Measurements from ENCODE around the gene TCF7. TPM values are rescaled to one million over a fixed set of nuclear protein-coding genes. Genes with fewer than 3 reads are reported as not detected.

Gene TCF7
- polyA plus RNA-seq, 3 donors = 1.7 to 4.7 (median 4.1) TPM

GRCh38 chr5:134086943-134087305 is 27.6 kb upstream of the TCF7 start:
- no peak overlapping the region for H3K27ac ChIP-seq (ENCODE audit: low read depth, low read length)
- WGBS, 3 donors = 83 to 93% (median 92%) methylated on average over 12 of the region's 12 CpGs

DNA sequence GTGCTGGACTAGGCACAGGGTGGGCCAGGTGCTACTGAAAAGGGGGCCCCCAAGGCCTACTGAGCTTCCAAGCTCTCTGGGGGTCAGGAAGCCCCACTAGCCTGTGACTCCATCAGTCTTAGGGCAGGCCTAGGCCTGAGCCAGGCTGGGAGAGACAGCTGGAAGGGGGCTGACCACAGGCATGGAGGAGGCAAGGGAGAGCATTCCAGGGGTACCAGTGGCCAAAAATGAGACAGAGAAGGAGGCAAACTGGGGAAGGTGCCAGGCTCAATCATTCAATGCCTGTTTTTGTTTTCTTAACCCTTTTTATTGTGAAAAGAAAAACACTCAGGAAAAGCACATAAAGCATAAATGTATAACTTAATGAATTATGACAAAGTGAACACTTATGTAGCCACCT is 26.2 kb upstream of the TCF7 start:
- H3K27ac ChIP-seq (ENCODE audit: low read depth, low read length) = no peak overlapping the region

- 93% methylated on average over 5 of the region's 5 CpGs for WGBS, 3 donors
- H3K27ac ChIP-seq (ENCODE audit: low read depth, low read length) = no peak overlapping the region
Observed at GRCh38 chr5:134088994-134089560, 25.4 kb upstream of the TCF7 start.

DNA sequence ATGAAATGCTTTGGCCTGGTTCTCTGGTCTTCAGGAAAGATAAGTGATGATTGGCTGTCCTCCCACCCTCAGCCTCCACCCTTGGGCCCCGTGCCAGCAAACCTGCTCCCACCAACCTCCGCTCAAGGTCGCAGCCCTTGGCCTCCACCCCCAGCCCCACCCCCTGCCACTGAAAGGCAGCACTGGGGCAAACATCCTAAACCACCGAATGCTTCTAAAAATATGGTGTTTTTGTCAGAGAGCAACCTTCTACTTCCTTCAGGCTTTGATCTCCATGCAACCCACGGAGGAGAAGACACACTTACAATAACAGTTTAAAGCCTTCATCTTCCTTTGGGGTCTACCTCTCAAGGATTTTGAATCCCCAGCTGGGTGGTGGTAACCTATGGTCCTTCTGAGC is 24.0 kb upstream of the TCF7 start:
- H3K27ac ChIP-seq (ENCODE audit: low read depth, low read length) = no peak overlapping the region
- WGBS, 3 donors = 36 to 59% (median 51%) methylated on average over 5 of the region's 5 CpGs

DNA sequence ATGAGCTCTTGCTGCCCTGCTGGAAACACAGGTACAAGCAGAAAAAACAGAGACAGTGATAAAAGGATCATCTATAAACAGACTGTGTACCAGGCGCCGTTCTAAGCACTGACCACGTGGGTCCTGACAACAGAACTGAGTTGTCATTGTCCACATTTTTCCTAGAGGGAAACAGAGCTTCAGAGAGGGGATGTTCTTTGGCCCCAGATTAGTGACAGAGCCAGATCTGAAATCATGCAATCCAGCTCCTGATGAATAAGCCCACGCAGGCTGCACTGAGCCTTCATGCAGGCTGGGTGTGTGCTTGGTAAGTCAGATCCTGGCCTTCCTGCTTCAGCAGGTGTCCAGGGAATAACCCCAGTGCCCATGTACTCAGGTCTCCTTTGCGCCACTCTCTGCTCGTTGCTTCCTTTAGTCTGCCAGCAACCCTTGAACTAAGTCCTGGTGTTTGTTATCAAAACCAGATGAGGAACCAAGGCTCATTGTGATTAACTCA is 22.8 kb upstream of the TCF7 start:
- H3K27ac ChIP-seq (ENCODE audit: low read depth, low read length) = no peak overlapping the region
- 61 to 74% (median 63%) methylated on average over 6 of the region's 6 CpGs for WGBS, 3 donors

DNA sequence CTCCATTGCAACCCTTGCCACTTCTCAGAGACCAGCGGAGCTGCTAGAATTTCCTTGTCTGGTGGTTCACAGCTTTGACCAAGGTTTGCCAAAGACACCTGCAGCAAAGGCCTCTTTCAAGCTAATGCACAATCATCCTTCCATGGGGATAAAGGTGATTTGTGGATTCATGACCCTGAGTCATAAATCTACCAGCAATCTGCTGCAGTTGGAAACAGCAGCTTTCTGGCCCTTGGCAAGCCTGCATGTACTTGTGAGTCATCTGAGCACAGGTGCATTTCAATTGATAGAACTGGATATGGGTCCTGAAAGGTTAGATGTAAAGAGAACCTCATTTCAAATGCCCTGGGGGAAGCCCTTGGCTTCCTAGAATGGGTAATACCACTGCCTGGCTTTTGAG is 21.6 kb upstream of the TCF7 start:
- WGBS, 3 donors = 21 to 97% (median 95%) methylated on average over 1 of the region's 1 CpG
- no peak overlapping the region for H3K27ac ChIP-seq (ENCODE audit: low read depth, low read length)

GRCh38 chr5:134093351-134093750 is 21.1 kb upstream of the TCF7 start:
- WGBS, 3 donors = 93 to 99% (median 97%) methylated on average over 5 of the region's 5 CpGs
- H3K27ac ChIP-seq (ENCODE audit: low read depth, low read length) = no peak overlapping the region

DNA sequence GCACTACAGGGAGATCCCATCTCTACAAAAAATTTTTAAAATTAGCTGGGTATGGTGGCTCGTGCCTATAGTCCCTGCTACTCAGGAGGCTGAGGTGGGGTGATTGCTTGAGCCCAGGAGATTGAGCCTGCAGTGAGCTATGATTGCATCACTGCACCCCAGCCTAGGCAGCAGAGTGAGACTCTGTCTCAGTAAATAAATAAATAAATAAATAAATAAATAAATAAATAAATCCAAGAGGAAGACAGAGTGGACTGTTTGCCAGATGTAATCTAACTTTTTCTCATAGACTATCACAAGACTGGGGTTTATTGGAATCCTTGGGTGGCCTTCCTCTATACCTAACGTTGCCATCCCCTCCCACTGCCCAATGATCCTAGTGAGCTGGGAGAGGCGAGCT is 19.2 kb upstream of the TCF7 start:
- WGBS, 3 donors = 75 to 85% (median 83%) methylated on average over 3 of the region's 3 CpGs
- H3K27ac ChIP-seq (ENCODE audit: low read depth, low read length) = no peak overlapping the region

- no peak overlapping the region for H3K27ac ChIP-seq (ENCODE audit: low read depth, low read length)
- WGBS, 3 donors = 54 to 78% (median 60%) methylated on average over 15 of the region's 15 CpGs
Observed at GRCh38 chr5:134095887-134096589, 18.4 kb upstream of the TCF7 start.

DNA sequence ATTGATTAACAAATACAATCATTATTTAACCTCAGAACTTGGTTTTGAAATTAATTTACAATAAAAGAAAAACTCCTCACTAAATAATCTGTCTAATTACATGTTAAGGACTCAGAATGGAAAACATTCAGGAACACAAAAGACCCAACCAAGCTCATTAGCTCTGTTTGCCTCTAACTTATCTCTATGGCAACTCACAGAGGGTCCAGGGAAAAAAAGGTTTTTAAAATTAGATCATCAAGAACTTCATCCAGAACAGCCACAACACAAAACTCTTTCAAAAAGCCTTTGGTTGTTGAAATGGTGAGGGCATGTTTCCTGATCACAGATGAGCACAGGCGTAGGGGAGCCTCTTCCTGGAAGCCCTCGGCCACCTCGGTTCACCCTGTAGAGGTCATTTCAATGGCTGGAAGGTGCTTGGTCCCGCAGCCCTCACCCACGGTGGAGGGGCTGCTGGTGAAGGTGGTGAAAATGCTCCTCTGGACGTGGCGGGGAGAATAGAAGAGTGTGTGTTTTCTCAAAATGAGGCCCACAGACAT is 17.2 kb upstream of the TCF7 start:
- no peak overlapping the region for H3K27ac ChIP-seq (ENCODE audit: low read depth, low read length)
- 86 to 89% (median 87%) methylated on average over 7 of the region's 7 CpGs for WGBS, 3 donors

- WGBS, 3 donors = 62 to 96% (median 96%) methylated on average over 5 of the region's 5 CpGs
Observed at GRCh38 chr5:134098690-134099089, 15.8 kb upstream of the TCF7 start.

DNA sequence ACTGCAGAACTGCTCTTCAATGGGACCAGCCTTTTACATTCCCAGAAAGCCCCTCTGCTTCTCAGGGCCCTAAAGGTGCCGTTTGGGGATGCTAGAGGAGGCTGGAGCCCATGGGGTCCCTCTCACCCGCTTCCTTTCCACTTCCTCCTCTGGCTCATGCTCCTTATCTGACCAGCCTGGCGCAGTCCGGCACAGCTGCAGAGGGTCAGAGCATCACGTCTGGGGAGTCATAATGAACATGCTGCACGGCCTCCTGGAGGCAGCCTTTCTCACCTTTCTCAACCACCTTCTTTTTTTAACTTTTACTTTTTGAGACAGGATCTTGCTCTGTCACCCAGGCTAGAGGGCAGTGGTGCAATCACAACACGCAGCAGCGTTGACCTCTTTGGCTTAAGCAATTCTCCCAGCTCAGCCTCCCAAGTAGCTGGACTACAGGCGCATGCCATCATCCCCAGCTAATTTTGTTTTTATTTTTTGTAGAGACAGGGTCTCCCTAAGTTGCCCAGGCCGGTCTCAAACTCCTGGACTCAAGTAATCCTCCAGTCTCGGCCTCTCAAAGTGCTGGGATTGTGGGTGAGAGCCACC is 15.1 kb upstream of the TCF7 start:
- 75 to 77% (median 75%) methylated on average over 11 of the region's 11 CpGs for WGBS, 3 donors

More at GRCh38 chr5:134098690-134099089, 15.8 kb upstream of the TCF7 start:
- H3K27ac ChIP-seq (ENCODE audit: low read depth, low read length) = no peak overlapping the region

DNA sequence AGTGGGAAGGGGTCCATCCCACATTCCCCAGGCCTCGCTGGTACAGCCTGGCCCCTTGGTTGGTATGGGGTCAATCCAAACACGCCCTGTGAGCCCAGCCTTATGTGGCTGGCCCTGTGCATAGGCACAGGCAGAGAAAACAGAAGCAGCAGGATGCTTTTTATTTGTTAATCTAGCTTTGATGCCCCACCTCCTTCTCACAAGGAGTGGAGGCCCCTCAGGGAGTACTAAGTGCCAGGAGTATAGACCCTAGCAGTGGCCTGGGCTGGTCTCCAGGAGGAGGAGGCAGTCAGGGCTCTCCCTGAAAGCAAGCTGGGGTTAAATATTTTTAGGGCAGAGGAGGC is 14.6 kb upstream of the TCF7 start:
- H3K27ac ChIP-seq (ENCODE audit: low read depth, low read length) = no peak overlapping the region
- 92 to 100% (median 97%) methylated on average over 2 of the region's 2 CpGs for WGBS, 3 donors

More for the DNA sequence above, 15.1 kb upstream of the TCF7 start:
- no peak overlapping the region for H3K27ac ChIP-seq (ENCODE audit: low read depth, low read length)

DNA sequence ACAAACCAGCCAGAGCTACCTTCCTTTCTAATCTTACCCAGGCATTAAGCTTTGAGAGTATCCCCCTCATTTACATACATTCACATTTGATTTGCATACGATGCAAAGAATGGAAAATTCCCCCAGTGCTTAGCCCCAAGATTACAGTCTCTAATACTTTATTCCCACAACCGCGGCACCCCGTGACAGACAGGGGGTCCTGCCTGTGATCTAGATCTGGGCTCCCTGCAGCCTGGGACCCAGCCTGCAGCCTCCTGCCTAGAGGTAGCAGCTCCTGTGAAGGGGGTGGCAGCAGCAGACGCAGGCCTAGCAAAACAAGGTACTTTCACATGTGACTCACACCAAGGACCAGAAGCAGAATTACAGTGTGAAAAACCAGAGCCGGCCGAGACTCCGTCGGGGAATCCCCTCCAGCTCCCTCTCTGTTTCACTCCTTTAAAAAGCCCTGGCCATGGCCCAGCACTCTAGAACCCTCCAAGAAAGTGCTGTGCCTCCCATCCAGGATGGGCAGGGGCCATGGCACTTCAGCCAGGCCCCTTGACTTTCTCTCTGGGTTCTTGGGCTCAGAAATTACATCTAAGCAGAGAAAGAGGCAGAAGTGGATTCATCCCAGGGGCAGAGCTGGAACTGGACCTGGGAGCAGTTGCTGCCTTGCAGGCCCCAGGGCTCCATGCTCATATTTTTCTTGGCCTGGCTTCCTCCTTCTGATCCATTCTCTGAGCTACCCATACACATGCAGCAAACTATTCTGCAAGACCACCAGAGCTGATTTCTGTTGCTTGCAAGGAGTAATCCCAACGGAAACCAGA is 14.0 kb upstream of the TCF7 start:
- WGBS, 3 donors = 66 to 75% (median 71%) methylated on average over 10 of the region's 10 CpGs
- H3K27ac ChIP-seq (ENCODE audit: low read depth, low read length) = no peak overlapping the region

DNA sequence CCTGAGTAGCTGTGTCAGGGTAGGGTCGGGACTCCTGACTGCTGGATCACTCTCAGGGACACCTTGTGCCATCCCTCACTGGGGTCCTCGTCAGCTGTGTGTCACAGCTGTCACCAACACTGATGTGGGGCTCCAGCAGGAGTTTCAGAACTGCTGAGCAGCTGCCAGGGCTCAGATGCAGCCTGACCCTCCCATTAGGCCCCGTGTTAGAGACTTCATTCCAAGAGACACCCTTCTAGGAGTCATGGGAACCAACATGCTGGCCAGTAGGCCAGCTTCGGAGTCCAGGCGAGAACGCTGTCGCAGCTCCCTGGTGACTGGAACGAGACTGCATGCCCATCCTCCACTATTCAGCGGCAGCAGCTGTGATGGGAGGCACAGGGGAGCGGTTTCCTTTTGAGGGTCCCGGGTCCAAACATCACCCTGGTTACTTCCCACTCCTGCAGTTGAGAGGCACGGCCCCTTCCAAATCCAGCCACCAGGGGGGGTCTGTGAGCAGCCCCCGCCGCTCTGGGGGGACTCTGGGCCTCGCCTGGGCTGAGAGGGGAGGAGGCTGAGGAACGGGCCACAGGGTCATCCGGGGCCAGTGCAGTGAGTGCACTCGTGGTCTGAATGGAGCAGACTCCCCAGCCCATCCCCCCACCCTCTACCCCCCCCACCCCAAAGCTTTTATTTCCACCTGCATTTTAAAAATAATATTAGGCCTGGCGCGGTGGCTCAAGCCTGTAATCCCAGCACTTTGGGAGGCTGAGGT is 12.6 kb upstream of the TCF7 start:
- WGBS, 3 donors = 33 to 36% (median 35%) methylated on average over 19 to 20 of the region's 20 CpGs

DNA sequence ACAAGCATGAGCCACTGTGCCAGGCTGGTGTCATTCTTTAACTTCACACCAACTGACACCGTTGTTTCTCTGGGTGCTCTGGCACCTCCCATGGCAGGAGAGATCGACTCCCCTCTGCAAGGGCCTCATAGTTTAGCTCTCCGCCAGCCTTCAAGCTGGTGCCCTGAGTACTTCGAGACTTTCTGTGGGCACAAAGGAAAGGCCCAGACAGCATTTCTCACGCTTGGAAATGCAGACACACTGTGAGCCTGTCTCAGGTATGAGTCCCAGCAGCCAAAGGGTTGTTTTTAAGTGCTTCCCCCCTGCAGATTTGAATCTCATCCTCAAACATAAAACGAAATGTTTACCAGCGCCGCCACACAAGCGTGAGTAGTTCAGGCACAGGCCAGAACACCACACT is 11.1 kb upstream of the TCF7 start:
- WGBS, 3 donors = 70 to 91% (median 90%) methylated on average over 9 of the region's 9 CpGs
- no peak overlapping the region for H3K27ac ChIP-seq (ENCODE audit: low read depth, low read length)

More for the DNA sequence above, 12.6 kb upstream of the TCF7 start:
- H3K27ac ChIP-seq (ENCODE audit: low read depth, low read length) = no peak overlapping the region

- H3K27ac ChIP-seq (ENCODE audit: low read depth, low read length) = no peak overlapping the region
- WGBS, 3 donors = 86 to 90% (median 90%) methylated on average over 10 to 11 of the region's 11 CpGs
Observed at GRCh38 chr5:134103998-134104654, 10.4 kb upstream of the TCF7 start.
